ENCODE measurements around the gene IQCF2. TPM values are rescaled to one million over a fixed set of nuclear protein-coding genes. Genes with fewer than 3 reads are reported as not detected.

The IQCF2 gene
- total RNA-seq, 1 donor, result not detected

- Histone ChIP-seq H3K4me2 (ENCODE audit: insufficient read depth, low read length) (no peak within 1 kb of the TSS), H2AFZ (ENCODE audit: low read length) (no peak within 1 kb of the TSS), H3K79me2 (ENCODE audit: insufficient read depth, low read length) (no peaks in the 10 kb centered on the region), H4K20me1 (ENCODE audit: insufficient read depth, low read length) (no peaks in the 10 kb centered on the region), H3K9me3 (ENCODE audit: low read depth, low read length) (no peaks in the 10 kb centered on the region), H3K4me3 (ENCODE audit: insufficient read depth, low read length) (no peak within 1 kb of the TSS), H3K36me3 (ENCODE audit: insufficient read depth, low read length) (no peaks in the 10 kb centered on the region), H3K27ac (ENCODE audit: low read depth, low read length) (no peak within 1 kb of the TSS), H3K27me3 (ENCODE audit: insufficient read depth, low read length) (peaks cover 6% of the 10 kb centered on the region), H3K4me1 (ENCODE audit: insufficient read depth, low read length) (no peaks in the 10 kb centered on the region)
- TF ChIP-seq CTCF (IDR thresholded peaks at IDR 0.05; ENCODE audit: extremely low read depth, low read depth, low read length), result no peak
- DNase-seq (ENCODE audit: insufficient read length, low spot score, missing footprints), result no peak
Observed at GRCh38 chr3:51875501-51875900, 14.1 kb downstream of the IQCF2 start, which contains the start of gene IQCF5. Gene IQCF5, minus strand, starts transcription at chr3:51875601. Its CDS starts 70 bp downstream, at chr3:51875531.

- no peak overlapping the region for H2AFZ ChIP-seq (ENCODE audit: low read length)
- H3K27ac ChIP-seq (ENCODE audit: low read depth, low read length), result no peak overlapping the region
- H4K20me1 ChIP-seq (ENCODE audit: insufficient read depth, low read length), result no peaks in the 10 kb centered on the region
- TF ChIP-seq CTCF (IDR thresholded peaks at IDR 0.05; ENCODE audit: extremely low read depth, low read depth, low read length), result no peak
- no peak overlapping the region for H3K4me2 ChIP-seq (ENCODE audit: insufficient read depth, low read length)
- no peaks in the 10 kb centered on the region for H3K36me3 ChIP-seq (ENCODE audit: insufficient read depth, low read length)
- no peak for DNase-seq (ENCODE audit: insufficient read length, low spot score, missing footprints)
- no peaks in the 10 kb centered on the region for H3K4me1 ChIP-seq (ENCODE audit: insufficient read depth, low read length)
- no peak overlapping the region for H3K4me3 ChIP-seq (ENCODE audit: insufficient read depth, low read length)
- H3K9me3 ChIP-seq (ENCODE audit: low read depth, low read length), result no peaks in the 10 kb centered on the region
- H3K79me2 ChIP-seq (ENCODE audit: insufficient read depth, low read length), result no peaks in the 10 kb centered on the region
- peaks cover 6% of the 10 kb centered on the region for H3K27me3 ChIP-seq (ENCODE audit: insufficient read depth, low read length)
Observed at GRCh38 chr3:51876186-51876585, 14.8 kb downstream of the IQCF2 start.

GRCh38 chr3:51879937-51880336, 18.5 kb downstream of the IQCF2 start:
- H3K4me1 ChIP-seq (ENCODE audit: insufficient read depth, low read length), result no peaks in the 10 kb centered on the region
- no peak for TF ChIP-seq CTCF (IDR thresholded peaks at IDR 0.05; ENCODE audit: extremely low read depth, low read depth, low read length)
- H3K4me3 ChIP-seq (ENCODE audit: insufficient read depth, low read length), result no peak overlapping the region
- peaks cover 21% of the 10 kb centered on the region for H3K27me3 ChIP-seq (ENCODE audit: insufficient read depth, low read length)
- no peak overlapping the region for H3K4me2 ChIP-seq (ENCODE audit: insufficient read depth, low read length)
- no peaks in the 10 kb centered on the region for H4K20me1 ChIP-seq (ENCODE audit: insufficient read depth, low read length)
- no peak for DNase-seq (ENCODE audit: insufficient read length, low spot score, missing footprints)
- no peaks in the 10 kb centered on the region for H3K79me2 ChIP-seq (ENCODE audit: insufficient read depth, low read length)
- no peak overlapping the region for H3K27ac ChIP-seq (ENCODE audit: low read depth, low read length)
- no peaks in the 10 kb centered on the region for H3K9me3 ChIP-seq (ENCODE audit: low read depth, low read length)
- no peak overlapping the region for H2AFZ ChIP-seq (ENCODE audit: low read length)
- no peaks in the 10 kb centered on the region for H3K36me3 ChIP-seq (ENCODE audit: insufficient read depth, low read length)

GRCh38 chr3:51886447-51886846, 25.0 kb downstream of the IQCF2 start:
- no peak for DNase-seq (ENCODE audit: insufficient read length, low spot score, missing footprints)
- Histone ChIP-seq H3K4me3 (ENCODE audit: insufficient read depth, low read length) (no peak overlapping the region), H4K20me1 (ENCODE audit: insufficient read depth, low read length) (no peaks in the 10 kb centered on the region), H3K4me1 (ENCODE audit: insufficient read depth, low read length) (no peaks in the 10 kb centered on the region), H3K36me3 (ENCODE audit: insufficient read depth, low read length) (no peaks in the 10 kb centered on the region), H3K4me2 (ENCODE audit: insufficient read depth, low read length) (no peak overlapping the region), H3K79me2 (ENCODE audit: insufficient read depth, low read length) (no peaks in the 10 kb centered on the region), H2AFZ (ENCODE audit: low read length) (no peak overlapping the region), H3K9me3 (ENCODE audit: low read depth, low read length) (no peaks in the 10 kb centered on the region), H3K27me3 (ENCODE audit: insufficient read depth, low read length) (peaks cover 15% of the 10 kb centered on the region), H3K27ac (ENCODE audit: low read depth, low read length) (no peak overlapping the region)
- TF ChIP-seq CTCF (IDR thresholded peaks at IDR 0.05; ENCODE audit: extremely low read depth, low read depth, low read length), result no peak
